Naive thymus-derived CD4-positive, alpha-beta T cell (primary cell): ENCODE data around the gene ZNF174. TPM values are rescaled to one million over a fixed set of nuclear protein-coding genes. Genes with fewer than 3 reads are reported as not detected.
A peak's percentile ranks its signal among the peaks of the same experiment; 100 is the strongest.

Source experiments
- ATAC-seq: fragments of 150-1000 bp; cut with Tn5 transposase; 2 replicates; pipeline ENCODE4 v1.10.0; 2021; ENCODE audit warnings: mild to moderate bottlenecking, moderate library complexity
- CTCF ChIA-PET: fragments of 350-600 bp; sonication (Branson Sonifier 250); formaldehyde crosslinking; loops from one replicate; lab custom pipeline; 2021; ENCODE audit warnings: antibody characterized with exemption; lab: Charles Lee
- POLR2A ChIA-PET: fragments of 350-600 bp; sonication (Branson Sonifier 250); formaldehyde crosslinking; loops from one replicate; lab custom pipeline; 2021; ENCODE audit warnings: antibody characterized with exemption, inconsistent platforms; lab: Charles Lee
- DNase-seq, 9 donors: peaks; one replicate each; pipeline versions ENCODE4 v3.0.0 to v3.0.0-alpha.2; 2020 to 2022; ENCODE audit warnings: mixed read lengths in 1 of 9
- H3K27ac ChIP-seq: one replicate; pipeline ENCODE4 v1.7.0; 2013; ENCODE audit warnings: mild to moderate bottlenecking, low read depth, low read length, moderate library complexity
- H3K27me3 ChIP-seq, 2 donors: one replicate each; pipeline ENCODE4 v1.7.0; 2013; ENCODE audit warnings: low read length in 2 of 2, mild to moderate bottlenecking in 2 of 2, moderate library complexity in 2 of 2; ENCODE audit not compliant: control insufficient read depth in 2 of 2, insufficient read depth in 2 of 2
- H3K36me3 ChIP-seq, 3 experiments: 1 replicate in 2 of 3; 2 replicates in 1 of 3; pipeline ENCODE4 v1.7.0; 2013; ENCODE audit warnings: low read length in 3 of 3, mild to moderate bottlenecking in 3 of 3, moderate library complexity in 1 of 3; ENCODE audit not compliant: insufficient read depth in 3 of 3, control insufficient read depth in 2 of 3
- H3K4me1 ChIP-seq, 2 donors: one replicate each; pipeline ENCODE4 v1.7.0; 2013; ENCODE audit warnings: low read length in 2 of 2, mild to moderate bottlenecking in 2 of 2, moderate library complexity in 1 of 2; ENCODE audit not compliant: control insufficient read depth in 2 of 2, insufficient read depth in 2 of 2
- H3K4me3 ChIP-seq: 2 replicates; pipeline ENCODE4 v1.7.0; 2013; ENCODE audit warnings: mild to moderate bottlenecking, low read length
- H3K9me3 ChIP-seq, 3 experiments: 1 replicate in 2 of 3; 2 replicates in 1 of 3; pipeline ENCODE4 v1.7.0; 2013; ENCODE audit warnings: low read length in 3 of 3; ENCODE audit not compliant: control insufficient read depth in 2 of 3
- H3K27ac Mint-ChIP-seq, 9 donors: one replicate each; pipeline ENCODE4 v1.8.0; 2020 to 2022; ENCODE audit warnings: mixed read lengths in 9 of 9, mild to moderate bottlenecking in 8 of 9, moderate library complexity in 5 of 9, inconsistent platforms in 2 of 9
- H3K27me3 Mint-ChIP-seq, 5 donors: one replicate each; pipeline ENCODE4 v1.8.0; 2021 to 2022; ENCODE audit warnings: mixed read lengths in 5 of 5, mild to moderate bottlenecking in 1 of 5
- H3K36me3 Mint-ChIP-seq, 5 donors: one replicate each; pipeline ENCODE4 v1.8.0; 2020 to 2022; ENCODE audit warnings: mixed read lengths in 5 of 5, mild to moderate bottlenecking in 3 of 5, inconsistent platforms in 1 of 5
- H3K4me1 Mint-ChIP-seq, 7 donors: one replicate each; pipeline ENCODE4 v1.8.0; 2020 to 2022; ENCODE audit warnings: mixed read lengths in 7 of 7, mild to moderate bottlenecking in 3 of 7, inconsistent platforms in 1 of 7
- H3K4me3 Mint-ChIP-seq, 10 donors: one replicate each; pipeline ENCODE4 v1.8.0; 2020 to 2022; ENCODE audit warnings: mild to moderate bottlenecking in 10 of 10, mixed read lengths in 10 of 10, moderate library complexity in 6 of 10, inconsistent platforms in 2 of 10
- H3K9me3 Mint-ChIP-seq, 11 donors: one replicate each; pipeline ENCODE4 v1.8.0; 2020 to 2022; ENCODE audit warnings: mixed read lengths in 11 of 11, mild to moderate bottlenecking in 4 of 11, inconsistent platforms in 1 of 11, moderate library complexity in 1 of 11
- intact Hi-C, 2 donors: fragments of 100-400 bp; cut with micrococcal nuclease; formaldehyde crosslinking; loops; one replicate each; pipeline ENCODE4 v1.15.1; 2023
- polyA plus RNA-seq, 2 donors: library from polyadenylated mRNA; unstranded; fragments of 300-500 nt; fragmentation: Illumina TruSeq; gene quantifications; one replicate each; pipeline ENCODE4 v1.2.3, GENCODE V29; 2021
- total RNA-seq, 6 experiments: library from RNA in 5 of 6; stranded (reverse) in 5 of 6; gene quantifications; 1 replicate in 5 of 6; 2 replicates in 1 of 6; pipeline ENCODE4 v1.2.3 and lab custom pipeline; 2021 to 2026

Gene ZNF174
- total and polyA plus RNA-seq, 7 experiments from 2014 or later: 4.7 to 26.4 (median 13.5) TPM

DNA sequence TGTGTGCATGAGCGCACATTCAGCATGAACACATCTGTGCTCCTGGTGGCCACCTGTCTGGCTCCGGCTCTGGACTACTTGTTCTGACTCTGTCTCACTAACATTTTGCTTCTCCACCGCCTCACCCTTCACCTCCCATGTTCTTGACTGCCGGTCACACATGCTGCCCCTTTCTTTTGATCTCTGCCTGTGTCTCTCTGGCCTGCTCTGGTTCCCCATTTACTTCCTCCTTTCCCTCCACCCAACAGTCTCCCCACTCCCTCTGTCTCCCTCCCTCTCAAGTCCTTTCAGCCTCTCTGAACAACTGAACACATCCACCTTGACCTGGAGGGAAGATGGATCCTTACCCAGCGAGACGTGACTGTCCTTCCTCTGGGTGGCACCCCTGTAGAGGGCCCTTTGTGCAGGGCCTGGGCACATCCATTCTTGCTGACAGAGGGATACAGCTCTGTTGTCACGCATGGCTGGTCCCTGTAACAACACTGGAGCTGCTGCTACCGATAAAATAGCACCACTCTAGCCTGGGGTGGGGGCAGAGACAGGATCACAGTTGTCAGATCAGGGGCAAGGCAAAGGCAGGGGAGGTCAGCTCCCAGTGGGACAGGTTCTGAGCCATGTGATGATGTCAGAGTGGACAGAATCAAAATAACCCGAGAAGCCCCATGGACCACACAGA, 11.2 kb upstream of the ZNF174 start:
- no peak overlapping the region for H3K27ac Mint-ChIP-seq
- ChIA-PET POLR2A (interaction anchor here (0.5 to 0.6 kb wide), 2 partner anchors 13 to 82 kb away, joined by 3 to 5 read pairs; no protein-coding TSS in a partner anchor), CTCF (no interaction called here)
- peak overlapping the region in 1 of 10 donors; percentile 30 for H3K4me3 Mint-ChIP-seq
- H3K4me1 Mint-ChIP-seq: peaks cover 0 to 19% (median 11%) of the 10 kb centered on the region in 7 donors
- no peak for ATAC-seq
- Histone ChIP-seq H3K36me3 (peaks cover 22 to 77% (median 28%) of the 10 kb centered on the region in 3 experiments), H3K27me3 (no peaks in the 10 kb centered on the region), H3K4me1 (no peaks in the 10 kb centered on the region), H3K9me3 (peaks cover 0 to 67% (median 17%) of the 10 kb centered on the region in 3 experiments), H3K27ac (no peak overlapping the region), H3K4me3 (no peak overlapping the region)
- H3K36me3 Mint-ChIP-seq: peaks cover 36 to 87% (median 83%) of the 10 kb centered on the region in 5 donors
- no peaks in the 10 kb centered on the region for H3K27me3 Mint-ChIP-seq
- no peak for DNase-seq
- peaks cover 19 to 88% (median 62%) of the 10 kb centered on the region in 11 donors for H3K9me3 Mint-ChIP-seq
- intact Hi-C loops: no loop called here

DNA sequence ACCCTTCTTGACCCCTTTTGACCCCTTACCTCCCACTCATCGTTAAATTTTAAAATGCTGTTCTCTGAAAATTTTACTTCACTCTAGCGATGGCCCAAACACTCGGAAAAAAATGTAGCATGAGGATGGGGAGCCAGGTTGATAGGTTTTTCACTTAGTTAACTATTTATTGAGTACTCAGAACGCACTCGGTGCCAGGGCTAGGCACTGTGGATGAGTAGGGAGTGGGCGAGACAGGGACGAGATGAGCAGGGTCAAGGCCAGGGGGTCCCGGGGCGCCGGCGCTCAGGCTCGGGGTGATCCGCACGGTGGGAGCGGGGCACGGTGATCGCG, 603 bp upstream of the ZNF174 start:
- H3K36me3 ChIP-seq: peaks cover 8 to 41% (median 14%) of the 10 kb centered on the region in 3 experiments
- Mint-ChIP-seq H3K4me1 (peaks cover 14 to 81% (median 69%) of the 10 kb centered on the region in 7 donors), H3K27me3 (no peaks in the 10 kb centered on the region), H3K4me3 (peak overlapping the region; percentile 84 to 97 (median 94)), H3K9me3 (peaks cover 7 to 52% (median 25%) of the 10 kb centered on the region in 11 donors), H3K36me3 (peaks cover 28 to 78% (median 59%) of the 10 kb centered on the region in 5 donors), H3K27ac (peak overlapping the region; percentile 88 to 94 (median 91))
- H3K4me3 ChIP-seq: peak overlapping the region; percentile 87
- intact Hi-C loops: loop anchor here (2.0 to 5.0 kb wide), 5 partner anchors 42 to 378 kb away; partner anchors contain the start of genes HCFC1R1 (in 1 of the 2), NAA60 (in 1 of the 2), THOC6 (in 1 of the 2) and TNFRSF12A (in 1 of the 2)
- peaks cover 20 to 22% of the 10 kb centered on the region in 2 donors for H3K4me1 ChIP-seq
- ChIA-PET POLR2A (interaction anchor here (0.7 to 4.1 kb wide), 22 partner anchors 16 to 297 kb away, joined by 3 to 40 read pairs (median 5); partner anchors contain the start of genes CLUAP1, NAA60, TIGD7 and ZNF213), CTCF (interaction anchor here (1.0 to 1.9 kb wide), 3 partner anchors 20 to 100 kb away, joined by 3 to 4 read pairs (median 3); no protein-coding TSS in a partner anchor)
- H3K27ac ChIP-seq: peak overlapping the region; percentile 89
- no peak for ATAC-seq
- H3K9me3 ChIP-seq: peaks cover 0 to 25% (median 0%) of the 10 kb centered on the region in 3 experiments
- no peak for DNase-seq
- H3K27me3 ChIP-seq: no peaks in the 10 kb centered on the region

DNA sequence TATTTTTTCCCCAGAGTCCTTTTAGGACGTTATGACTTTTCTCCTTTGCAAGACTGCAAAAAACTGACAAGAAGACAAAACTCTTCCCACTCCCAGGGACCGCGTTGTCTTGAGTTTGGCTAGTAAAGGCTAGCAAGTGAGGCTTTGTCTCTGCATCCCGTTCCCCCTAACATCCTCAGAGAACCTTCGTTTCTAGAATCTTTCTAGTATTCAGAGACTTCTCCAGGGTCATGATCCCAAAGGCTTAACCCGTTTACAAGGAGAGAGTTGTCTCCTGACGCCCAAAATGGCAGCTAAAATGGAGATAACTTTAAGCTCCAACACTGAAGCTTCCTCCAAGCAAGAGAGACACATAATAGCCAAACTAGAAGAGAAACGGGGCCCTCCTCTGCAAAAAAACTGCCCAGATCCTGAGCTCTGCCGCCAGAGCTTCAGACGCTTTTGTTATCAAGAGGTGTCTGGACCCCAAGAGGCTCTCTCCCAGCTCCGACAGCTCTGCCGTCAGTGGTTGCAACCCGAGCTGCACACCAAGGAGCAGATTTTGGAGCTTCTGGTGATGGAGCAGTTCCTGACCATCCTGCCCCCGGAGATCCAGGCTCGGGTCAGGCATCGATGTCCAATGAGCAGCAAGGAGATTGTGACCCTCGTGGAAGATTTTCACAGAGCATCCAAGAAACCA, 843 bp downstream of the ZNF174 start:
- intact Hi-C loops: loop anchor here (1.0 to 5.0 kb wide), 17 partner anchors 37 to 380 kb away; partner anchors contain the start of genes NAA60 (in 2 of the 2), TIGD7 (in 2 of the 2), ZNF263 (in 2 of the 2) and ZNF597 (in 2 of the 2)
- Histone ChIP-seq H3K4me1 (peaks cover 20 to 22% of the 10 kb centered on the region in 2 donors), H3K36me3 (peaks cover 9 to 41% (median 22%) of the 10 kb centered on the region in 3 experiments), H3K27me3 (no peaks in the 10 kb centered on the region), H3K4me3 (peak overlapping the region; percentile 87), H3K9me3 (peaks cover 0 to 27% (median 3%) of the 10 kb centered on the region in 3 experiments), H3K27ac (peak overlapping the region; percentile 89)
- DNase-seq (peak in 1 of 9 donors; percentile 6), ATAC-seq (no peak)
- peak overlapping the region; percentile 84 to 97 (median 94) for H3K4me3 Mint-ChIP-seq
- H3K27ac Mint-ChIP-seq: peak overlapping the region; percentile 79 to 93 (median 89)
- H3K36me3 Mint-ChIP-seq: peaks cover 29 to 77% (median 59%) of the 10 kb centered on the region in 5 donors
- POLR2A ChIA-PET: interaction anchor here (0.6 to 4.1 kb wide), 21 partner anchors 8 to 252 kb away, joined by 3 to 40 read pairs (median 5); partner anchors contain the start of genes CLUAP1, NAA60, TIGD7 and ZNF263
- peaks cover 14 to 72% (median 58%) of the 10 kb centered on the region in 7 donors for H3K4me1 Mint-ChIP-seq
- CTCF ChIA-PET: interaction anchor here (0.6 to 1.9 kb wide), 4 partner anchors 29 to 1148 kb away, joined by 3 to 4 read pairs (median 4); no protein-coding TSS in a partner anchor
- H3K27me3 Mint-ChIP-seq: no peaks in the 10 kb centered on the region
- peaks cover 2 to 52% (median 25%) of the 10 kb centered on the region in 11 donors for H3K9me3 Mint-ChIP-seq

DNA sequence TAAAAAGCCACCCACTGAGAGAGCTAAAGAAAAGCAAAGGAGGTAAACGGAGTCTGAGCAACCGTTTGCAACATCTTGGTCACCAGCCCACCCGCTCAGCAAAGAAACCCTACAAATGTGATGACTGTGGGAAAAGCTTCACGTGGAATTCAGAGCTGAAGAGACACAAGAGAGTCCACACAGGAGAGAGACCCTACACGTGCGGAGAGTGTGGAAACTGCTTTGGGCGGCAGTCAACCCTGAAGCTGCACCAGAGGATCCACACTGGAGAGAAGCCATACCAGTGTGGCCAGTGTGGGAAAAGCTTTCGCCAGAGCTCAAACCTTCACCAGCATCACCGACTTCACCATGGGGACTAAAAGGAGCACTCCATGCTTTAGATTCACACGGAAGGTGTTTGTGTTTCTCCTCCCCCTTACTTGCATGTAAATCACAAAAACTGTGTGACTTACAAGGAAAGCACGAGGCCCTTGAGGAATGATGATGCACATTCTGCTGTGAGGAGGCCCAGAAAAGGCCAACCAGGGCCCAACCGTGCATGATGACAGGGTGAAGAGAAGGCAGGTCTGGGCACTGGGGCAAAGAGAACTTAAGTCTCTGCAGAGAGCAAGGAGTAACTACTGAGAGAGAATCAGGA, 7.7 kb downstream of the ZNF174 start:
- peak overlapping the region; percentile 4 for H3K4me3 ChIP-seq
- Mint-ChIP-seq H3K4me3 (no peak overlapping the region), H3K27ac (no peak overlapping the region), H3K4me1 (peaks cover 0 to 20% (median 11%) of the 10 kb centered on the region in 7 donors), H3K36me3 (peaks cover 32 to 79% (median 71%) of the 10 kb centered on the region in 5 donors), H3K27me3 (no peaks in the 10 kb centered on the region), H3K9me3 (peaks cover 9 to 96% (median 58%) of the 10 kb centered on the region in 11 donors)
- no peak overlapping the region for H3K27ac ChIP-seq
- H3K27me3 ChIP-seq: no peaks in the 10 kb centered on the region
- peaks cover 12 to 52% (median 30%) of the 10 kb centered on the region in 3 experiments for H3K36me3 ChIP-seq
- H3K4me1 ChIP-seq: peaks cover 3 to 4% of the 10 kb centered on the region in 2 donors
- no peak for DNase-seq
- CTCF ChIA-PET: interaction anchor here (0.7 kb wide), 1 partner anchor 68 kb away, joined by 4 read pairs; no protein-coding TSS in a partner anchor
- intact Hi-C loops: no loop called here
- ATAC-seq: no peak
- POLR2A ChIA-PET: interaction anchor here (1.1 to 2.0 kb wide), 4 partner anchors 7 to 103 kb away, joined by 3 to 5 read pairs (median 4); partner anchors contain the start of genes NAA60, ZNF174 and ZNF597
- H3K9me3 ChIP-seq: peaks cover 0 to 86% (median 25%) of the 10 kb centered on the region in 3 experiments

DNA sequence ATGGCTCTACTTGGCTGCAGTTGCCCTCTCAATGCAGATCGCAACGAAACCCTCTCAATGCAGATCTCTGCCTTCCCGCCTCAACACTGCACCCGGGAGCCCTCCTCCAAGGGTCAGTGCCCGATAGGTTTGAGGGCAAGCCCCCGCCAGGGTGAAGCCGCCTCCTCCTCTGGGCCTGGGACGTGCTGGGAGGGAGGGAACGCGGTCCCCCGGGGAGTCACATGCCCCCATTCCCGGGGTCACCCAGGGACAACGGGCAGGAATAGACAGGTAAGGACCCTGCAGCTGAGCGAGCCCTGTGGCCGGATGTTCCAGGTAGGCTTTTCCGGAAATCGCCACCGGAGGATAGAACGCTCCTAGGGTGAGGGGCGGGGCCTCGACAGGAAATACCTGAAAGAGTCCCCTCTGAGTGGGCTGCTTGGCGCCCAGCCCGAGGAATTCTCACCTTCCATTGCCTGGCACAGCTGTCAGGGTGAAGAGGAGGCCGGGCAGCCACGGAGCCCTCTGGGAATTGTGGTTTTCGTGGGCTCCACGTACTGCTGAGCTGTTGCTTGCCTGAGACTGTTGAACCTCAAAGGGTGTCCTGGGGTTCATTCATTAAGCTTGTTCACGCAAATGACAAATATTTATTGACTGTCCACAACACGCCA, 12.8 kb downstream of the ZNF174 start:
- peaks cover 0 to 75% (median 7%) of the 10 kb centered on the region in 3 experiments for H3K9me3 ChIP-seq
- ChIA-PET CTCF (no interaction called here), POLR2A (no interaction called here)
- no peaks in the 10 kb centered on the region for H3K27me3 ChIP-seq
- H3K36me3 ChIP-seq: peaks cover 0 to 4% (median 2%) of the 10 kb centered on the region in 3 experiments
- Mint-ChIP-seq H3K9me3 (peaks cover 13 to 94% (median 52%) of the 10 kb centered on the region in 11 donors), H3K36me3 (peaks cover 19 to 41% (median 26%) of the 10 kb centered on the region in 5 donors), H3K27ac (no peak overlapping the region), H3K4me1 (no peaks in the 10 kb centered on the region), H3K27me3 (peaks cover 0 to 7% (median 0%) of the 10 kb centered on the region in 5 donors), H3K4me3 (no peak overlapping the region)
- DNase-seq (no peak), ATAC-seq (no peak)
- H3K4me3 ChIP-seq: no peak overlapping the region
- no peaks in the 10 kb centered on the region for H3K4me1 ChIP-seq
- intact Hi-C loops: no loop called here
- H3K27ac ChIP-seq: no peak overlapping the region
